ENCODE measurements around the gene ADRA2B.

GRCh38 chr2:96164459-96165184 is 48.3 kb upstream of the ADRA2B start:
- TF ChIP-seq SIN3A (IDR thresholded peaks at IDR 0.05; ENCODE audit: borderline replicate concordance, insufficient read depth, low read length) (no peak), POLR2AphosphoS5 (IDR thresholded peaks at IDR 0.05; ENCODE audit: low read depth, low read length) (no peak), REST (IDR thresholded peaks at IDR 0.05; ENCODE audit: insufficient read depth in 1 of 2, low read depth in 2 of 2, low read length in 2 of 2) (no peak), TAF1 (IDR thresholded peaks at IDR 0.05; ENCODE audit: borderline replicate concordance, insufficient read depth, low read length) (no peak), FOXP2 (optimal IDR thresholded peaks at IDR 0.05; ENCODE audit: borderline replicate concordance, extremely low read depth, extremely low read length, insufficient read depth) (no peak)

Data from PFSK-1 (cell line).